SK-N-SH treated with all-trans-retinoic acid at 6 μM for 48 hours (cell line): ENCODE data around the gene BTG3.

Experiments
- ATAC-seq: fragments of 200-7000 bp; cut with Tn5 transposase; 3 replicates; pipeline ENCODE4 v1.9.1; 2020; ENCODE audit warnings: mild to moderate bottlenecking, moderate library complexity
- BACH2 ChIP-seq: fragments of 250-450 bp; sonication (Bioruptor Pico); IDR thresholded peaks from 2 replicates; pipeline ENCODE4 v1.9.0; 2021; ENCODE audit warnings: mild to moderate bottlenecking, borderline replicate concordance
- CSDC2 ChIP-seq: fragments of 250-450 bp; sonication (Bioruptor Pico); IDR thresholded peaks from 2 replicates; pipeline ENCODE4 v1.5.0; 2020; ENCODE audit warnings: mild to moderate bottlenecking, moderate library complexity
- CSRNP3 ChIP-seq: fragments of 250-450 bp; sonication (Bioruptor Pico); IDR thresholded peaks from 2 replicates; pipeline ENCODE4 v1.5.1; 2021; ENCODE audit warnings: mild to moderate bottlenecking, moderate library complexity
- ESRRG ChIP-seq: fragments of 250-450 bp; sonication (Bioruptor Pico); IDR thresholded peaks from 2 replicates; pipeline ENCODE4 v1.6.1; 2021; ENCODE audit warnings: mild to moderate bottlenecking
- GLIS3 ChIP-seq: fragments of 250-450 bp; sonication (Bioruptor Pico); IDR thresholded peaks from 2 replicates; pipeline ENCODE4 v1.5.0; 2020; ENCODE audit warnings: mild to moderate bottlenecking, moderate library complexity
- OSR1 ChIP-seq: fragments of 250-450 bp; sonication (Bioruptor Pico); IDR thresholded peaks from 2 replicates; pipeline ENCODE4 v1.8.0; 2022; ENCODE audit warnings: moderate library complexity, mild to moderate bottlenecking, inconsistent platforms
- PATZ1 ChIP-seq: fragments of 250-450 bp; sonication (Bioruptor Pico); IDR thresholded peaks from 2 replicates; pipeline ENCODE4 v1.8.0; 2020; ENCODE audit warnings: mild to moderate bottlenecking, moderate library complexity, borderline replicate concordance
- PPARA ChIP-seq: fragments of 250-450 bp; sonication (Bioruptor Pico); IDR thresholded peaks from 2 replicates; pipeline ENCODE4 v1.5.0; 2020; ENCODE audit warnings: mild to moderate bottlenecking, borderline replicate concordance
- RARB ChIP-seq: fragments of 250-450 bp; sonication (Bioruptor Pico); IDR thresholded peaks from 2 replicates; pipeline ENCODE4 v1.8.0; 2021; ENCODE audit warnings: mild to moderate bottlenecking, moderate library complexity
- SNAI2 ChIP-seq: fragments of 250-450 bp; sonication (Bioruptor Pico); IDR thresholded peaks from 2 replicates; pipeline ENCODE4 v1.5.0; 2020; ENCODE audit warnings: mild to moderate bottlenecking, moderate library complexity
- TCF4 ChIP-seq: fragments of 250-450 bp; sonication (Bioruptor Pico); IDR thresholded peaks from 2 replicates; pipeline ENCODE4 v1.8.0; 2021; ENCODE audit warnings: mild to moderate bottlenecking, moderate library complexity, borderline replicate concordance
- TSHZ2 ChIP-seq: fragments of 250-450 bp; sonication (Bioruptor Pico); IDR thresholded peaks from 2 replicates; pipeline ENCODE4 v1.5.0; 2020; ENCODE audit warnings: mild to moderate bottlenecking, moderate library complexity
- ZC3H10 ChIP-seq: fragments of 250-450 bp; sonication (Bioruptor Pico); IDR thresholded peaks from 2 replicates; pipeline ENCODE4 v1.5.1; 2021; ENCODE audit warnings: mild to moderate bottlenecking, moderate library complexity
- ZFP3 ChIP-seq: fragments of 250-450 bp; sonication (Bioruptor Pico); IDR thresholded peaks from 2 replicates; pipeline ENCODE4 v1.5.0; 2020; ENCODE audit warnings: mild to moderate bottlenecking, moderate library complexity
- ZFP30 ChIP-seq: fragments of 450-650 bp; formaldehyde crosslinking; IDR thresholded peaks from 2 replicates; pipeline ENCODE4 v1.5.0; 2022; ENCODE audit warnings: mild to moderate bottlenecking, moderate library complexity
- ZNF565 ChIP-seq: fragments of 450-650 bp; formaldehyde crosslinking; conservative IDR thresholded peaks from 2 replicates; pipeline ENCODE4 v1.5.0; 2020; ENCODE audit warnings: low read depth, mild to moderate bottlenecking, moderate library complexity
- ZNF70 ChIP-seq: fragments of 450-650 bp; formaldehyde crosslinking; IDR thresholded peaks from 2 replicates; pipeline ENCODE4 v1.5.0; 2020; ENCODE audit warnings: mild to moderate bottlenecking, moderate library complexity
- ZNF8 ChIP-seq: fragments of 450-650 bp; formaldehyde crosslinking; IDR thresholded peaks from 2 replicates; pipeline ENCODE4 v1.5.0; 2020; ENCODE audit warnings: mild to moderate bottlenecking, moderate library complexity

Gene BTG3

GRCh38 chr21:17646790-17647189, 34.1 kb upstream of the BTG3 start (continued):
- no peak for TF ChIP-seq ZNF565 (CRISPR knock-in tag)

- ATAC-seq, result no peak
- TF ChIP-seq SNAI2 (CRISPR knock-in tag) (no peak), PPARA (no peak), GLIS3 (CRISPR knock-in tag) (no peak), TCF4 (CRISPR knock-in tag) (no peak), PATZ1 (no peak), ZFP30 (CRISPR knock-in tag) (no peak), CSRNP3 (CRISPR knock-in tag) (no peak), CSDC2 (CRISPR knock-in tag) (no peak)
These were observed 31.5 kb upstream of the BTG3 start for GRCh38 chr21:17644186-17644585.

GRCh38 chr21:17640821-17641220, 28.1 kb upstream of the BTG3 start:
- TF ChIP-seq OSR1 (CRISPR knock-in tag) (no peak), ZC3H10 (no peak), TSHZ2 (CRISPR knock-in tag) (no peak), CSDC2 (CRISPR knock-in tag) (no peak), ZNF8 (CRISPR knock-in tag) (no peak), ESRRG (CRISPR knock-in tag) (no peak), PATZ1 (no peak), ZFP30 (CRISPR knock-in tag) (no peak)
- TF ChIP-seq, all 23 proteins: peak for 0

GRCh38 chr21:17636711-17637110, 24.0 kb upstream of the BTG3 start:
- TF ChIP-seq TCF4 (CRISPR knock-in tag) (no peak), BACH2 (no peak), ZFP3 (CRISPR knock-in tag) (no peak), ESRRG (CRISPR knock-in tag) (no peak), ZNF70 (no peak), ZFP30 (CRISPR knock-in tag) (no peak), PATZ1 (no peak), RARB (CRISPR knock-in tag) (no peak), CSDC2 (CRISPR knock-in tag) (no peak), GLIS3 (CRISPR knock-in tag) (no peak)
- TF ChIP-seq, all 23 proteins: peak for 0
- ATAC-seq, result no peak

More at GRCh38 chr21:17640821-17641220, 28.1 kb upstream of the BTG3 start:
- ATAC-seq, result no peak
